IMR-90 (cell line): Measurements from ENCODE around the gene ADM2. TPM values are rescaled to one million over a fixed set of nuclear protein-coding genes. Genes with fewer than 3 reads are reported as not detected.

Experiments used
- ATAC-seq: fragments of 200-7000 bp; cut with Tn5 transposase; 2 replicates; pipeline ENCODE4 v1.9.1; 2020; ENCODE audit warnings: low read depth, mild to moderate bottlenecking, moderate library complexity
- BruUV-seq: library from RNA; stranded (reverse); fragments of 400-500 nt; replicated peaks from 2 replicates; lab custom pipeline; 2021; lab: Mats Ljungman, UMichigan
- CTCF ChIA-PET: fragments of 300-600 bp; formaldehyde crosslinking; extraction: SDS; loops from one replicate; lab custom pipeline; 2021; ENCODE audit warnings: antibody characterized with exemption; lab: Yijun Ruan, JAX
- POLR2A ChIA-PET: fragments of 300-600 bp; sonication (Branson Sonifier 250); formaldehyde crosslinking; loops from one replicate; lab custom pipeline; 2022; ENCODE audit warnings: antibody characterized with exemption; ENCODE audit not compliant: unreplicated experiment; lab: Charles Lee
- DNase-seq: peaks from one replicate; pipeline ENCODE4 v3.0.0; 2013
- H2AFZ ChIP-seq: replicated peaks from 2 replicates; pipeline ENCODE3; 2013; ENCODE audit warnings: low read length, mild to moderate bottlenecking; ENCODE audit not compliant: poor library complexity
- H2AK5ac ChIP-seq: 2 replicates; pipeline ENCODE4 v1.6.1; 2013; ENCODE audit warnings: low read depth, low read length, inconsistent platforms
- H2AK9ac ChIP-seq: replicated peaks from 2 replicates; pipeline ENCODE3; 2013; ENCODE audit warnings: mild to moderate bottlenecking, low read depth, low read length, moderate library complexity; ENCODE audit not compliant: poor library complexity
- H2BK120ac ChIP-seq: 2 replicates; pipeline ENCODE4 v1.6.1; 2013; ENCODE audit warnings: low read depth, low read length, inconsistent platforms
- H2BK15ac ChIP-seq: 3 replicates; pipeline ENCODE4 v1.6.1; 2013; ENCODE audit warnings: low read depth, low read length, inconsistent platforms
- H2BK20ac ChIP-seq: 2 replicates; pipeline ENCODE4 v1.6.1; 2013; ENCODE audit warnings: low read depth, mild to moderate bottlenecking, inconsistent platforms, low read length, moderate library complexity
- H2BK5ac ChIP-seq: 2 replicates; pipeline ENCODE4 v1.6.1; 2013; ENCODE audit warnings: mild to moderate bottlenecking, low read depth, low read length, inconsistent platforms; ENCODE audit not compliant: poor library complexity, severe bottlenecking
- H3K14ac ChIP-seq: replicated peaks from 2 replicates; pipeline ENCODE4 v1.6.1; 2013; ENCODE audit warnings: low read depth, low read length, inconsistent platforms
- H3K18ac ChIP-seq: 2 replicates; pipeline ENCODE4 v1.6.1; 2013; ENCODE audit warnings: low read depth, low read length, control low read depth
- H3K23ac ChIP-seq: 2 replicates; pipeline ENCODE4 v1.6.1; 2013; ENCODE audit warnings: low read depth, low read length, inconsistent platforms
- H3K27ac ChIP-seq: 2 replicates; pipeline ENCODE4 v1.5.1; 2013; ENCODE audit warnings: mild to moderate bottlenecking, control low read depth, low read length; ENCODE audit not compliant: insufficient read depth
- H3K27me3 ChIP-seq: 2 replicates; pipeline ENCODE4 v1.6.1; 2013; ENCODE audit warnings: low read length; ENCODE audit not compliant: control insufficient read depth, insufficient read depth
- H3K36me3 ChIP-seq: 2 replicates; pipeline ENCODE4 v1.6.1; 2013; ENCODE audit warnings: low read length, mixed read lengths; ENCODE audit not compliant: control insufficient read depth, insufficient read depth
- H3K4ac ChIP-seq: 2 replicates; pipeline ENCODE4 v1.6.1; 2013; ENCODE audit warnings: low read depth, low read length, inconsistent platforms
- H3K4me1 ChIP-seq: 2 replicates; pipeline ENCODE4 v1.6.1; 2013; ENCODE audit warnings: low read length, mixed read lengths; ENCODE audit not compliant: control insufficient read depth, insufficient read depth
- H3K4me2 ChIP-seq: 2 replicates; pipeline ENCODE4 v1.6.1; 2013; ENCODE audit warnings: low read depth, mild to moderate bottlenecking, control low read depth, low read length, moderate library complexity
- H3K4me3 ChIP-seq: 2 replicates; pipeline ENCODE4 v1.5.1; 2013; ENCODE audit warnings: low read depth, mild to moderate bottlenecking, control low read depth, low read length, moderate library complexity; ENCODE audit not compliant: insufficient read depth
- H3K56ac ChIP-seq: 2 replicates; pipeline ENCODE4 v1.6.1; 2013; ENCODE audit warnings: low read length, inconsistent platforms; ENCODE audit not compliant: insufficient read depth; ENCODE audit errors: extremely low read depth
- H3K79me1 ChIP-seq, 2 experiments: 2 replicates each; pipeline ENCODE4 v1.6.1; 2013; ENCODE audit warnings: low read length in 2 of 2, inconsistent platforms in 1 of 2, low read depth in 1 of 2
- H3K9ac ChIP-seq: 2 replicates; pipeline ENCODE4 v1.6.1; 2013; ENCODE audit warnings: low read depth, low read length, control low read depth
- H3K9me1 ChIP-seq: 2 replicates; pipeline ENCODE4 v1.6.1; 2013; ENCODE audit warnings: low read length, inconsistent platforms; ENCODE audit not compliant: insufficient read depth
- H3K9me3 ChIP-seq: 2 replicates; pipeline ENCODE4 v1.6.1; 2013; ENCODE audit warnings: low read length; ENCODE audit not compliant: control insufficient read depth, insufficient read depth
- H4K20me1 ChIP-seq: 2 replicates; pipeline ENCODE4 v1.6.1; 2013; ENCODE audit warnings: low read length, inconsistent platforms; ENCODE audit not compliant: insufficient read depth
- H4K5ac ChIP-seq: 2 replicates; pipeline ENCODE4 v1.6.1; 2013; ENCODE audit warnings: mild to moderate bottlenecking, low read depth, low read length, control low read depth
- H4K8ac ChIP-seq, 2 experiments: 2 replicates each; pipeline ENCODE4 v1.6.1; 2013; ENCODE audit warnings: low read depth in 2 of 2, low read length in 2 of 2, control low read depth in 1 of 2, inconsistent platforms in 1 of 2
- H4K91ac ChIP-seq: 2 replicates; pipeline ENCODE4 v1.6.1; 2013; ENCODE audit warnings: low read depth, low read length, inconsistent platforms; ENCODE audit not compliant: insufficient read depth
- BHLHE40 ChIP-seq: fragments of 150-350 bp; IDR thresholded peaks from 2 replicates; pipeline ENCODE4 v1.6.1; 2016; ENCODE audit warnings: mild to moderate bottlenecking, low read depth, low read length
- CEBPB ChIP-seq: IDR thresholded peaks from 2 replicates; pipeline ENCODE4 v1.6.1; 2012; ENCODE audit warnings: low read depth, low read length, improper control_type of control experiment
- CHD1 ChIP-seq: IDR thresholded peaks from 2 replicates; pipeline ENCODE4 v1.6.1; 2012; ENCODE audit warnings: low read depth, low read length, improper control_type of control experiment
- CTCF ChIP-seq: conservative IDR thresholded peaks from 2 replicates; pipeline ENCODE4 v1.5.1; 2012; ENCODE audit warnings: mild to moderate bottlenecking, low read depth, low read length, improper control_type of control experiment
- ELK1 ChIP-seq: fragments of 150-350 bp; IDR thresholded peaks from 2 replicates; pipeline ENCODE4 v1.6.1; 2016; ENCODE audit warnings: low read depth, mild to moderate bottlenecking, low read length, moderate library complexity, borderline replicate concordance
- FOS ChIP-seq: fragments of 150-350 bp; IDR thresholded peaks from 2 replicates; pipeline ENCODE4 v1.6.1; 2016; ENCODE audit warnings: low read depth, low read length
- MAFK ChIP-seq: IDR thresholded peaks from 2 replicates; pipeline ENCODE4 v1.6.1; 2012; ENCODE audit warnings: low read depth, low read length, improper control_type of control experiment
- MAZ ChIP-seq: IDR thresholded peaks from 2 replicates; pipeline ENCODE4 v1.6.1; 2012; ENCODE audit warnings: low read depth, mild to moderate bottlenecking, low read length, improper control_type of control experiment, moderate library complexity, borderline replicate concordance
- MXI1 ChIP-seq: IDR thresholded peaks from 2 replicates; pipeline ENCODE4 v1.6.1; 2012; ENCODE audit warnings: low read depth, mild to moderate bottlenecking, low read length, moderate library complexity, borderline replicate concordance
- NFE2L2 ChIP-seq: fragments of 150-350 bp; IDR thresholded peaks from 2 replicates; pipeline ENCODE4 v1.6.1; 2016; ENCODE audit warnings: low read depth, mild to moderate bottlenecking, low read length
- POLR2A ChIP-seq: IDR thresholded peaks from 2 replicates; pipeline ENCODE4 v1.6.1; 2012; ENCODE audit warnings: mild to moderate bottlenecking, low read depth, low read length
- RAD21 ChIP-seq: IDR thresholded peaks from 2 replicates; pipeline ENCODE4 v1.6.1; 2012; ENCODE audit warnings: low read length, improper control_type of control experiment
- RCOR1 ChIP-seq: IDR thresholded peaks from 2 replicates; pipeline ENCODE4 v1.6.1; 2012; ENCODE audit warnings: mild to moderate bottlenecking, low read length, improper control_type of control experiment; ENCODE audit not compliant: insufficient replicate concordance
- RFX5 ChIP-seq: IDR thresholded peaks from 2 replicates; pipeline ENCODE4 v1.8.0; 2012; ENCODE audit warnings: low read depth, mild to moderate bottlenecking, low read length, moderate library complexity
- SMC3 ChIP-seq: fragments of 150-350 bp; IDR thresholded peaks from 2 replicates; pipeline ENCODE4 v1.6.1; 2016; ENCODE audit warnings: low read depth, mild to moderate bottlenecking, antibody characterized with exemption, low read length, moderate library complexity
- USF2 ChIP-seq: fragments of 150-350 bp; IDR thresholded peaks from 2 replicates; pipeline ENCODE4 v1.6.1; 2017; ENCODE audit warnings: mild to moderate bottlenecking, antibody characterized with exemption, low read length, low read depth
- WGBS, 2 experiments: methylation state at CpG; one replicate each; pipeline versions ENCODE4 v1.1.5 to v1.1.7; 2013; ENCODE audit warnings: missing lambda C conversion rate in 2 of 2; ENCODE audit not compliant: insufficient read length in 1 of 2; ENCODE audit errors: extremely low coverage in 2 of 2; 5-methylcytosine and 5-hydroxymethylcytosine counted together
- dilution Hi-C: fragments of 300-500 bp; cut with HindIII; formaldehyde crosslinking; loops from one replicate; pipeline ENCODE4 v1.14.3; 2018; ENCODE audit warnings: low sequenced_read_pairs; ENCODE audit not compliant: unreplicated experiment
- in situ Hi-C: fragments of 300-500 bp; cut with MboI; formaldehyde crosslinking; loops from 3 replicates; pipeline ENCODE4 v1.14.3; 2019; ENCODE audit warnings: low sequenced_read_pairs, inconsistent platforms, mixed read lengths
- intact Hi-C: fragments of 100-400 bp; cut with micrococcal nuclease; formaldehyde crosslinking; loops from 2 replicates; pipeline ENCODE4 v1.10.0; 2022
- polyA plus RNA-seq, 3 experiments: library from polyadenylated mRNA; depleted of rRNA; stranded (reverse); fragments of >200 nt; gene quantifications; 2 replicates each; pipeline ENCODE4 v1.2.3, GENCODE V29; 2012; ENCODE audit warnings: low replicate concordance in 1 of 3
- total RNA-seq: library from RNA; depleted of rRNA; stranded (reverse); fragments of >200 nt; gene quantifications from 2 replicates; pipeline ENCODE4 v1.2.3, GENCODE V29; 2012

The ADM2 gene
- total and polyA plus RNA-seq, 2 of the 4 experiments (the other 2 are of a cell fraction) = 0.18 to 2.3 TPM

- intact Hi-C loops (no loop called here), dilution Hi-C loops (no loop called here)
- H3K36me3 ChIP-seq = peaks cover 48% of the 10 kb centered on the region
Measured at GRCh38 chr22:50520826-50521453, 39.6 kb downstream of the ADM2 start.

More at GRCh38 chr22:50520826-50521453, 39.6 kb downstream of the ADM2 start:
- TF ChIP-seq RCOR1 = no peak
- TF ChIP-seq CEBPB = no peak
- TF ChIP-seq FOS = no peak
- TF ChIP-seq BHLHE40 = no peak
- no peak for TF ChIP-seq MAZ
- TF ChIP-seq SMC3 = no peak
- TF ChIP-seq CTCF = no peak
- no peak for TF ChIP-seq RAD21
- TF ChIP-seq MAFK = no peak
- TF ChIP-seq NFE2L2 = no peak
- no peak for TF ChIP-seq POLR2A
- TF ChIP-seq USF2 = no peak
- no peak for TF ChIP-seq MXI1
- TF ChIP-seq RFX5 = no peak
- no peak for TF ChIP-seq ELK1
- TF ChIP-seq CHD1 = no peak
- Histone ChIP-seq H3K4me3 (no peak overlapping the region), H2BK15ac (no peak overlapping the region), H3K14ac (no peak overlapping the region), H3K9ac (no peak overlapping the region), H3K27ac (no peak overlapping the region), H3K56ac (no peak overlapping the region), H3K79me1 (peaks cover 15 to 46% of the 10 kb centered on the region in 2 experiments), H2AK5ac (no peak overlapping the region), H2BK5ac (no peak overlapping the region), H2AK9ac (no peak overlapping the region), H3K23ac (no peak overlapping the region), H3K4ac (no peak overlapping the region), H2BK20ac (no peak overlapping the region), H3K18ac (no peak overlapping the region), H2BK120ac (no peak overlapping the region), H4K91ac (no peak overlapping the region), H4K20me1 (peaks cover 19% of the 10 kb centered on the region), H3K4me1 (peaks cover 5% of the 10 kb centered on the region), H3K27me3 (no peaks in the 10 kb centered on the region), H4K5ac (no peak overlapping the region), H3K9me3 (no peaks in the 10 kb centered on the region), H3K4me2 (no peak overlapping the region), H2AFZ (no peak overlapping the region), H3K9me1 (peaks cover 2% of the 10 kb centered on the region; the same call in 1 of the 2 replicates), H4K8ac (no peak overlapping the region)
- BruUV-seq = no TSS peak
- no peak for ATAC-seq
- WGBS, 2 experiments = 90% methylated on average over 4 of the region's 13 CpGs; no CpG with 5 or more reads in 1 of the 2 experiments
- ChIA-PET POLR2A (no interaction called here), CTCF (interaction anchor here (0.5 kb wide), 1 partner anchor 63 kb away, joined by 4 read pairs; no protein-coding TSS in a partner anchor)
- no peak for DNase-seq
- in situ Hi-C loops = no loop called here
